T-cell (primary cell): Measurements from ENCODE around the gene KRTAP10-9. TPM values are rescaled to one million over a fixed set of nuclear protein-coding genes. Genes with fewer than 3 reads are reported as not detected.
"Not testable (repeated sequence)": the region's sequence is repeated elsewhere in the genome, so short reads cannot be mapped to it uniquely, and the experiment has no call there.

Source experiments
- ATAC-seq, 4 experiments: fragments of 200-7000 bp in 3 of 4; fragments of 150-1000 bp in 1 of 4; cut with Tn5 transposase; replicated peaks in 1 of 4; 1 replicate in 3 of 4; 2 replicates in 1 of 4; pipeline ENCODE4 v1.10.0; 2021; ENCODE audit warnings: moderate library complexity in 3 of 4, mild to moderate bottlenecking in 2 of 4, moderate number of reproducible peaks in 1 of 4
- CTCF ChIA-PET, 2 donors: fragments of 300-600 bp; sonication (Branson Sonifier 250); formaldehyde crosslinking; loops; one replicate each; lab custom pipeline; 2022; ENCODE audit warnings: antibody characterized with exemption in 2 of 2; lab: Charles Lee
- POLR2A ChIA-PET, 2 donors: fragments of 300-600 bp; sonication (Branson Sonifier 250); formaldehyde crosslinking; loops; one replicate each; lab custom pipeline; 2022; ENCODE audit warnings: antibody characterized with exemption in 2 of 2; lab: Charles Lee
- DNase-seq, 35 experiments: peaks; one replicate each; pipeline versions ENCODE4 v3.0.0 to v3.0.0-alpha.2; 2013 to 2023
- H3K27ac ChIP-seq: one replicate; pipeline ENCODE4 v1.5.1; 2013; ENCODE audit warnings: low read length
- H3K27me3 ChIP-seq, 2 experiments: replicated peaks in 1 of 2; 1 replicate in 1 of 2; 2 replicates in 1 of 2; pipeline versions ENCODE4 v1.6.1 to v1.7.0; 2013; ENCODE audit warnings: low read length in 1 of 2, mixed read lengths in 1 of 2; ENCODE audit not compliant: control insufficient read depth in 2 of 2, insufficient read depth in 2 of 2; ENCODE audit errors: extremely low read depth in 1 of 2
- H3K36me3 ChIP-seq, 2 donors: 1 replicate in 1 of 2; 2 replicates in 1 of 2; pipeline versions ENCODE4 v1.6.1 to v1.7.0; 2013; ENCODE audit warnings: low read length in 1 of 2; ENCODE audit not compliant: control insufficient read depth in 2 of 2, insufficient read depth in 1 of 2; ENCODE audit errors: extremely low read depth in 1 of 2
- H3K4me1 ChIP-seq, 2 experiments: 1 replicate in 1 of 2; 2 replicates in 1 of 2; pipeline versions ENCODE4 v1.6.1 to v1.7.0; 2013; ENCODE audit warnings: low read length in 2 of 2, mixed read lengths in 1 of 2; ENCODE audit not compliant: insufficient read depth in 2 of 2, control insufficient read depth in 1 of 2; ENCODE audit errors: extremely low read depth in 1 of 2
- H3K4me3 ChIP-seq, 2 donors: 1 replicate in 1 of 2; 2 replicates in 1 of 2; pipeline versions ENCODE4 v1.5.1 to v1.7.0; 2013; ENCODE audit warnings: mild to moderate bottlenecking in 2 of 2, low read length in 1 of 2, moderate library complexity in 1 of 2; ENCODE audit not compliant: control insufficient read depth in 1 of 2; ENCODE audit errors: extremely low read depth in 1 of 2
- H3K9me3 ChIP-seq: 2 replicates; pipeline ENCODE4 v1.7.0; 2013
- H3K27ac Mint-ChIP-seq, 2 donors: one replicate each; pipeline ENCODE4 v1.8.0; 2020 to 2021; ENCODE audit warnings: mild to moderate bottlenecking in 2 of 2, mixed read lengths in 2 of 2
- H3K27me3 Mint-ChIP-seq, 2 donors: one replicate each; pipeline ENCODE4 v1.8.0; 2021 to 2022; ENCODE audit warnings: mixed read lengths in 2 of 2
- H3K36me3 Mint-ChIP-seq: one replicate; pipeline ENCODE4 v1.8.0; 2021; ENCODE audit warnings: mixed read lengths
- H3K4me1 Mint-ChIP-seq, 3 donors: one replicate each; pipeline ENCODE4 v1.8.0; 2020 to 2022; ENCODE audit warnings: mixed read lengths in 3 of 3, mild to moderate bottlenecking in 1 of 3
- H3K4me3 Mint-ChIP-seq, 3 donors: one replicate each; pipeline ENCODE4 v1.8.0; 2020 to 2022; ENCODE audit warnings: mild to moderate bottlenecking in 3 of 3, mixed read lengths in 3 of 3, moderate library complexity in 3 of 3
- H3K9me3 Mint-ChIP-seq, 3 donors: one replicate each; pipeline ENCODE4 v1.8.0; 2020 to 2022; ENCODE audit warnings: mixed read lengths in 3 of 3
- WGBS: methylation state at CpG from one replicate; pipeline ENCODE4 v1.1.5; 2013; ENCODE audit warnings: missing lambda C conversion rate; ENCODE audit not compliant: insufficient coverage; 5-methylcytosine and 5-hydroxymethylcytosine counted together
- total RNA-seq, 35 experiments: library from RNA in 6 of 35; stranded (reverse) in 6 of 35; fragments of 120-200 nt in 1 of 35; gene quantifications; one replicate each; pipeline versions ENCODE4 v1.2.1 to v1.2.4 and lab custom pipeline; 2013 to 2026

KRTAP10-9 gene
- total RNA-seq, 5 donors from 2014 or later (not counting 1 experiment from before 2014, with no cell fraction given): not detected

GRCh38 chr21:44599264-44600029 lies 27.4 kb upstream of the KRTAP10-9 start:
- Mint-ChIP-seq H3K9me3 (peaks cover 5 to 10% (median 6%) of the 10 kb centered on the region in 3 donors), H3K27ac (no peak overlapping the region), H3K36me3 (peaks cover 3% of the 10 kb centered on the region), H3K4me1 (peaks cover 0 to 5% (median 0%) of the 10 kb centered on the region in 3 donors), H3K4me3 (no peak overlapping the region), H3K27me3 (peaks cover 0 to 10% of the 10 kb centered on the region in 2 donors)
- H3K27me3 ChIP-seq: peaks cover 0 to 28% of the 10 kb centered on the region in 2 experiments
- H3K9me3 ChIP-seq: no peaks in the 10 kb centered on the region
- no peak overlapping the region for H3K4me3 ChIP-seq
- 90% methylated on average over 5 of the region's 8 CpGs for WGBS
- no peak overlapping the region for H3K27ac ChIP-seq
- no peaks in the 10 kb centered on the region for H3K4me1 ChIP-seq
- DNase-seq: no peak
- H3K36me3 ChIP-seq: no peaks in the 10 kb centered on the region
- ChIA-PET POLR2A (no interaction called here), CTCF (no interaction called here)
- no peak for ATAC-seq

GRCh38 chr21:44600118-44600978 lies 26.5 kb upstream of the KRTAP10-9 start, which contains the start of gene KRTAP10-7:
TSS of gene KRTAP10-7 (plus strand) at chr21:44600597. CDS start at chr21:44600622, 25 bp downstream.
- H3K4me1 ChIP-seq, H3K9me3 ChIP-seq, H3K27ac Mint-ChIP-seq, POLR2A ChIA-PET, CTCF ChIA-PET, DNase-seq, H3K36me3 ChIP-seq, H3K27ac ChIP-seq, ATAC-seq, H3K4me3 Mint-ChIP-seq, H3K4me1 Mint-ChIP-seq, H3K4me3 ChIP-seq, H3K36me3 Mint-ChIP-seq: not testable (repeated sequence)
- peaks cover 5 to 10% (median 6%) of the 10 kb centered on the region in 3 donors for H3K9me3 Mint-ChIP-seq
- H3K27me3 ChIP-seq: peaks cover 0 to 28% of the 10 kb centered on the region in 2 experiments
- H3K27me3 Mint-ChIP-seq: peaks cover 0 to 11% of the 10 kb centered on the region in 2 donors
- 85% methylated on average over 10 of the region's 23 CpGs for WGBS

- POLR2A ChIA-PET, H3K4me3 Mint-ChIP-seq: not testable (repeated sequence)
- H3K9me3 Mint-ChIP-seq: peaks cover 5 to 10% (median 6%) of the 10 kb centered on the region in 3 donors
Observed at GRCh38 chr21:44601091-44601490, 25.8 kb upstream of the KRTAP10-9 start.

GRCh38 chr21:44601596-44602462 lies 25.1 kb upstream of the KRTAP10-9 start:
- 86% methylated on average over 15 of the region's 23 CpGs for WGBS
- Histone ChIP-seq H3K4me3 (no peak overlapping the region), H3K9me3 (no peaks in the 10 kb centered on the region), H3K36me3 (no peaks in the 10 kb centered on the region), H3K27ac (no peak overlapping the region), H3K27me3 (peaks cover 0 to 28% of the 10 kb centered on the region in 2 experiments), H3K4me1 (no peaks in the 10 kb centered on the region)
- DNase-seq (no peak), ATAC-seq (no peak)
- Mint-ChIP-seq H3K9me3 (peaks cover 5 to 16% (median 6%) of the 10 kb centered on the region in 3 donors), H3K27me3 (peaks cover 3 to 19% of the 10 kb centered on the region in 2 donors), H3K36me3 (peaks cover 5% of the 10 kb centered on the region), H3K27ac (no peak overlapping the region), H3K4me1 (peaks cover 0 to 5% (median 0%) of the 10 kb centered on the region in 3 donors), H3K4me3 (no peak overlapping the region)
- POLR2A ChIA-PET: no interaction called here
- CTCF ChIA-PET: no interaction called here

More at GRCh38 chr21:44601091-44601490, 25.8 kb upstream of the KRTAP10-9 start:
- ATAC-seq, H3K36me3 ChIP-seq, H3K27ac ChIP-seq, DNase-seq, H3K36me3 Mint-ChIP-seq, H3K9me3 ChIP-seq, H3K4me3 ChIP-seq, H3K4me1 ChIP-seq, H3K4me1 Mint-ChIP-seq, H3K27ac Mint-ChIP-seq, CTCF ChIA-PET: not testable (repeated sequence)
- peaks cover 0 to 15% of the 10 kb centered on the region in 2 donors for H3K27me3 Mint-ChIP-seq
- peaks cover 0 to 28% of the 10 kb centered on the region in 2 experiments for H3K27me3 ChIP-seq
- WGBS: 70% methylated on average over 9 of the region's 10 CpGs

- ChIA-PET POLR2A (no interaction called here), CTCF (no interaction called here)
- Histone ChIP-seq H3K27me3 (peaks cover 0 to 28% of the 10 kb centered on the region in 2 experiments), H3K4me3 (no peak overlapping the region), H3K9me3 (no peaks in the 10 kb centered on the region), H3K4me1 (no peaks in the 10 kb centered on the region), H3K27ac (no peak overlapping the region), H3K36me3 (no peaks in the 10 kb centered on the region)
- DNase-seq: no peak
- 87% methylated on average over 20 of the region's 21 CpGs for WGBS
- Mint-ChIP-seq H3K27me3 (peaks cover 3 to 19% of the 10 kb centered on the region in 2 donors), H3K36me3 (peaks cover 5% of the 10 kb centered on the region), H3K27ac (no peak overlapping the region), H3K9me3 (peaks cover 5 to 16% (median 6%) of the 10 kb centered on the region in 3 donors), H3K4me3 (no peak overlapping the region), H3K4me1 (peaks cover 0 to 5% (median 0%) of the 10 kb centered on the region in 3 donors)
- ATAC-seq: no peak
Observed at GRCh38 chr21:44602463-44602850, 24.4 kb upstream of the KRTAP10-9 start.
